HepG2 (cell line): Measurements from ENCODE around the gene RBFOX1.

ENCODE experiments used
- YY1 ChIP-seq: IDR thresholded peaks from 2 replicates; pipeline ENCODE4 v1.6.1; 2011; ENCODE audit warnings: low read length, low read depth, moderate library complexity, mild to moderate bottlenecking; ENCODE audit not compliant: insufficient read depth, insufficient replicate concordance
- ZFP36L1 ChIP-seq: sonication (generic); formaldehyde crosslinking; IDR thresholded peaks from 2 replicates; pipeline ENCODE4 v1.8.0; 2022; ENCODE audit warnings: mild to moderate bottlenecking, missing genetic modification reagents, moderate library complexity
- ZNF354B ChIP-seq: sonication (generic); formaldehyde crosslinking; IDR thresholded peaks from 2 replicates; pipeline ENCODE4 v1.8.0; 2022; ENCODE audit warnings: mild to moderate bottlenecking, missing genetic modification reagents
- ZNF501 ChIP-seq: sonication (generic); formaldehyde crosslinking; IDR thresholded peaks from 2 replicates; pipeline ENCODE4 v1.5.1; 2020; ENCODE audit warnings: mild to moderate bottlenecking, moderate library complexity, missing genetic modification reagents
- TF ChIP-seq, protein P1 (sequence below): sonication (generic); formaldehyde crosslinking; IDR thresholded peaks from 2 replicates; pipeline ENCODE4 v1.8.0; 2022; ENCODE audit warnings: missing genetic modification reagents, mild to moderate bottlenecking, moderate library complexity, borderline replicate concordance

DNA sequence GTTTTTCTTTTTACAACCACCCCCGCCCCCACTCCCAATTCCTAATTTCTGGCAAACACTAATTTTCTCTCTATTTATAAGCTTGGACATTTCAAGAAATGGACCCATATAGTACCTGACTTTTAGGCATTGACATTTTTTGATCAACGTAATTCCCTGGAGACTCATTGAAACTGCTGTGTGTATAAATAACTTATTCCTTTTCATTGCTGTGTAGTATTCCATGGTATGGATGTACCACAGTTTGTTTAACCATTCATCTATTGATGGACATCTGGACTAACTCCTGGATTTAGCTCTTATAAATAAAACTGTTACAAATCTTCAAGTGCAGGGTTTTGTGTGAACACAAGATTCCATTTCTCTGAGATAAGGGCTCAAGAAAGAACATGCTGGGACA lies 47.1 kb upstream of the RBFOX1 start:
- TF ChIP-seq YY1 (no peak), ZNF501 (CRISPR knock-in tag) (no peak), ZFP36L1 (CRISPR knock-in tag) (no peak), ZNF354B (no peak)
- TF ChIP-seq, protein P1, sequence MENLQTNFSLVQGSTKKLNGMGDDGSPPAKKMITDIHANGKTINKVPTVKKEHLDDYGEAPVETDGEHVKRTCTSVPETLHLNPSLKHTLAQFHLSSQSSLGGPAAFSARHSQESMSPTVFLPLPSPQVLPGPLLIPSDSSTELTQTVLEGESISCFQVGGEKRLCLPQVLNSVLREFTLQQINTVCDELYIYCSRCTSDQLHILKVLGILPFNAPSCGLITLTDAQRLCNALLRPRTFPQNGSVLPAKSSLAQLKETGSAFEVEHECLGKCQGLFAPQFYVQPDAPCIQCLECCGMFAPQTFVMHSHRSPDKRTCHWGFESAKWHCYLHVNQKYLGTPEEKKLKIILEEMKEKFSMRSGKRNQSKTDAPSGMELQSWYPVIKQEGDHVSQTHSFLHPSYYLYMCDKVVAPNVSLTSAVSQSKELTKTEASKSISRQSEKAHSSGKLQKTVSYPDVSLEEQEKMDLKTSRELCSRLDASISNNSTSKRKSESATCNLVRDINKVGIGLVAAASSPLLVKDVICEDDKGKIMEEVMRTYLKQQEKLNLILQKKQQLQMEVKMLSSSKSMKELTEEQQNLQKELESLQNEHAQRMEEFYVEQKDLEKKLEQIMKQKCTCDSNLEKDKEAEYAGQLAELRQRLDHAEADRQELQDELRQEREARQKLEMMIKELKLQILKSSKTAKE (CRISPR knock-in tag), result no peak
